OCI-LY1 (cell line): ENCODE data around the gene RADX.

Source experiments
- H2AFZ ChIP-seq: fragments of 200-600 bp; sonication (generic), shearing (Covaris generic); 2 replicates; pipeline ENCODE4 v1.6.0; 2014; ENCODE audit warnings: antibody characterized with exemption, mild to moderate bottlenecking, low read length
- H3F3A ChIP-seq: fragments of 200-600 bp; sonication (generic), shearing (Covaris generic); 2 replicates; pipeline ENCODE4 v1.6.0; 2014; ENCODE audit warnings: mild to moderate bottlenecking, antibody characterized with exemption, low read length, moderate library complexity; ENCODE audit not compliant: insufficient read depth
- H3K27ac ChIP-seq: fragments of 200-600 bp; sonication (generic); 2 replicates; pipeline ENCODE4 v1.5.1; 2014; ENCODE audit warnings: low read length, mixed run types, mild to moderate bottlenecking, low read depth; ENCODE audit not compliant: poor library complexity, severe bottlenecking
- H3K27me3 ChIP-seq: fragments of 200-600 bp; sonication (generic); 2 replicates; pipeline ENCODE4 v1.6.0; 2014; ENCODE audit warnings: antibody characterized with exemption, mild to moderate bottlenecking, low read length, moderate library complexity; ENCODE audit not compliant: insufficient read depth
- H3K36me3 ChIP-seq: fragments of 200-600 bp; sonication (generic); 2 replicates; pipeline ENCODE4 v1.6.1; 2014; ENCODE audit warnings: mild to moderate bottlenecking, antibody characterized with exemption, low read length, moderate library complexity, mixed read lengths; ENCODE audit not compliant: insufficient read depth
- H3K4me1 ChIP-seq: fragments of 200-600 bp; sonication (generic); 2 replicates; pipeline ENCODE4 v1.5.1; 2014; ENCODE audit warnings: mild to moderate bottlenecking, low read length, moderate library complexity; ENCODE audit not compliant: insufficient read depth, severe bottlenecking
- H3K4me2 ChIP-seq: fragments of 200-600 bp; sonication (generic), shearing (Covaris generic); 2 replicates; pipeline ENCODE4 v1.6.1; 2014; ENCODE audit warnings: low read length
- H3K4me3 ChIP-seq: fragments of 200-600 bp; sonication (generic); 2 replicates; pipeline ENCODE4 v1.5.1; 2014; ENCODE audit warnings: low read length, low read depth, mild to moderate bottlenecking, mixed read lengths; ENCODE audit not compliant: poor library complexity, severe bottlenecking
- H3K79me2 ChIP-seq: fragments of 200-600 bp; shearing (Covaris generic); 2 replicates; pipeline ENCODE4 v1.6.1; 2016; ENCODE audit warnings: mixed run types, low read length, mixed read lengths; ENCODE audit not compliant: insufficient read depth
- H3K9ac ChIP-seq: fragments of 200-600 bp; sonication (generic), shearing (Covaris generic); 2 replicates; pipeline ENCODE4 v1.6.1; 2014; ENCODE audit warnings: mild to moderate bottlenecking, low read length, mixed read lengths
- H3K9me2 ChIP-seq: fragments of 200-600 bp; sonication (generic), shearing (Covaris generic); 2 replicates; pipeline ENCODE4 v1.6.1; 2014; ENCODE audit warnings: low read depth, mild to moderate bottlenecking, low read length, mixed read lengths
- H3K9me3 ChIP-seq: fragments of 200-600 bp; shearing (Covaris generic); 2 replicates; pipeline ENCODE4 v1.6.1; 2014; ENCODE audit warnings: low read length, mixed read lengths
- H4K20me1 ChIP-seq: fragments of 200-600 bp; sonication (generic), shearing (Covaris generic); 2 replicates; pipeline ENCODE4 v1.6.0; 2016; ENCODE audit warnings: mild to moderate bottlenecking, low read length; ENCODE audit not compliant: insufficient read depth
- EZH2 ChIP-seq: fragments of 200-600 bp; sonication (generic), shearing (Covaris generic); IDR thresholded peaks from 2 replicates; pipeline ENCODE4 v1.8.0; 2017; ENCODE audit warnings: borderline replicate concordance, mixed run types, mild to moderate bottlenecking, antibody characterized with exemption, low read length, moderate library complexity, mixed read lengths
- TF ChIP-seq, protein P1 (sequence below): fragments of 200-600 bp; sonication (generic), shearing (Covaris generic); IDR thresholded peaks from 2 replicates; pipeline ENCODE4 v1.5.1; 2017; ENCODE audit warnings: mild to moderate bottlenecking, antibody characterized with exemption, low read length, moderate library complexity, mixed read lengths

Gene RADX

DNA sequence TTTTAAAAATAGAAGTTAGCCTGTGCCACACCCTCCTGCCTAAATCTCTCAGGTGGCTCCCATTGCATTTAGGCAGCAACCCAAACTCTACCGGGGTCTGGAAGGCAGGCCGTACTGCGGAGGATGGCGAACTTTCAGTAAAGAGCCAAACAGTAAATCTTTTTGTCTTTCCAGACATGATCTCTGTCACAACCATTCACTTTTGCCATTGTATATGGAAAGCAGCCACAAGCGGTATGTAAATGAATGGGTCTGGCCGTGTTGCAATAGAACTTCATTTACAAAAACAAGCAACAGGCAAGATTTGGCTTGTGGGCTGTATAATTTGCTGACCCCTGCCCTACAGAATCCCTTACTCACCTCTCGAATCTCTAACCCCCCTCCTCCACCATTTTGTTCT, 3.3 kb downstream of the RADX start:
- Histone ChIP-seq H3F3A (no peaks in the 10 kb centered on the region), H3K4me1 (no peaks in the 10 kb centered on the region), H3K27me3 (no peaks in the 10 kb centered on the region), H4K20me1 (no peaks in the 10 kb centered on the region), H3K27ac (no peak overlapping the region), H3K9me2 (no peaks in the 10 kb centered on the region), H3K9ac (no peak overlapping the region), H2AFZ (no peak overlapping the region), H3K4me2 (no peak overlapping the region), H3K9me3 (no peaks in the 10 kb centered on the region), H3K79me2 (no peaks in the 10 kb centered on the region), H3K4me3 (no peak overlapping the region), H3K36me3 (no peaks in the 10 kb centered on the region)
- TF ChIP-seq EZH2: no peak
- TF ChIP-seq, protein P1, sequence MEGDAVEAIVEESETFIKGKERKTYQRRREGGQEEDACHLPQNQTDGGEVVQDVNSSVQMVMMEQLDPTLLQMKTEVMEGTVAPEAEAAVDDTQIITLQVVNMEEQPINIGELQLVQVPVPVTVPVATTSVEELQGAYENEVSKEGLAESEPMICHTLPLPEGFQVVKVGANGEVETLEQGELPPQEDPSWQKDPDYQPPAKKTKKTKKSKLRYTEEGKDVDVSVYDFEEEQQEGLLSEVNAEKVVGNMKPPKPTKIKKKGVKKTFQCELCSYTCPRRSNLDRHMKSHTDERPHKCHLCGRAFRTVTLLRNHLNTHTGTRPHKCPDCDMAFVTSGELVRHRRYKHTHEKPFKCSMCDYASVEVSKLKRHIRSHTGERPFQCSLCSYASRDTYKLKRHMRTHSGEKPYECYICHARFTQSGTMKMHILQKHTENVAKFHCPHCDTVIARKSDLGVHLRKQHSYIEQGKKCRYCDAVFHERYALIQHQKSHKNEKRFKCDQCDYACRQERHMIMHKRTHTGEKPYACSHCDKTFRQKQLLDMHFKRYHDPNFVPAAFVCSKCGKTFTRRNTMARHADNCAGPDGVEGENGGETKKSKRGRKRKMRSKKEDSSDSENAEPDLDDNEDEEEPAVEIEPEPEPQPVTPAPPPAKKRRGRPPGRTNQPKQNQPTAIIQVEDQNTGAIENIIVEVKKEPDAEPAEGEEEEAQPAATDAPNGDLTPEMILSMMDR: no peak

DNA sequence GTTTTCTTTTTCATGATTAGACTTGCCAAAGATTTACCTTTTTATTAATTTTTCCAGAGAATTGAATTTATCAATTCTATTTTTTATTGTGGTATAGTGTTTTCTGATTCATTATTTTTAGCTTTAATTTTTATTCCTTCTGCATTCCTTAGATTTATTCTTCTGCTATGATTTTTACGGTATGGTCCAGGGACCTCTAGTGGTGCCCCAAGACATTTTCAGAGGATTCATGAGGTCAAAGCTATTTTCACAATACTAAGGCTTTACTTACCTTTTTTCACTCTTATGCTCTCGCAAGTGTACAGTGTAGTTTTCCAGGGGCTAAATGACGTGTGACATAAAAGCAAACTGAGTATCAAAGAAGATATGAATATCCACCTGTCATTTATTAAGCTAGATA, 8.0 kb downstream of the RADX start:
- Histone ChIP-seq H3K4me3 (no peak overlapping the region), H3F3A (no peaks in the 10 kb centered on the region), H3K4me2 (no peak overlapping the region), H3K9ac (no peak overlapping the region), H3K27ac (no peak overlapping the region), H3K36me3 (no peaks in the 10 kb centered on the region), H3K9me2 (no peaks in the 10 kb centered on the region), H3K4me1 (no peaks in the 10 kb centered on the region), H2AFZ (no peak overlapping the region), H3K79me2 (no peaks in the 10 kb centered on the region), H3K9me3 (no peaks in the 10 kb centered on the region), H4K20me1 (no peaks in the 10 kb centered on the region), H3K27me3 (no peaks in the 10 kb centered on the region)
- TF ChIP-seq EZH2: no peak
- TF ChIP-seq, protein P1: peak; percentile 16; the same call in 1 of the 2 replicates

DNA sequence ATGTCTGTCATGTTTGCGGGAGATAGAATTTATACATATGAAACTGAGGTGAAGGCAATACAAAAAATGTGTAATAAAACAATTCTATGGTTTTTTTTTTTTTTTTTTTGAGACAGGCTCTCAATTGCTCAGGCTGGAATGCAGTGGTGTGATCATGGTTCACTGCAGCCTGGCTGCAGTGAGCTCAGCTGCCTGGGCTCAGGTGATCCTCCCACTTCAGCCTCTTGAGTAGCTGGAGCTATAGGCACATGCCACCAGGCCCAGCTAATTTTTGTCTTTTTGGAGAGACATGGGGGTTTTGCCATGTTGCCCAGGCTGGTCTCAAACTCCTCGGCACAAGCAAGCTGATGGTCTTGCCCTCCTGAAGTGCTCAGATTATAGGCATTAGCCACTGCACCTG, 10.1 kb downstream of the RADX start:
- H3K4me3 ChIP-seq: no peak overlapping the region
- no peaks in the 10 kb centered on the region for H3F3A ChIP-seq
- no peaks in the 10 kb centered on the region for H3K4me1 ChIP-seq
- no peaks in the 10 kb centered on the region for H3K9me3 ChIP-seq
- H2AFZ ChIP-seq: no peak overlapping the region
- no peaks in the 10 kb centered on the region for H3K27me3 ChIP-seq
- no peaks in the 10 kb centered on the region for H3K36me3 ChIP-seq
- no peak for TF ChIP-seq EZH2
- TF ChIP-seq, protein P1: no peak
- no peaks in the 10 kb centered on the region for H4K20me1 ChIP-seq
- no peak overlapping the region for H3K27ac ChIP-seq
- no peaks in the 10 kb centered on the region for H3K9me2 ChIP-seq
- no peak overlapping the region for H3K9ac ChIP-seq
- no peaks in the 10 kb centered on the region for H3K79me2 ChIP-seq
- no peak overlapping the region for H3K4me2 ChIP-seq
